Mesothelial cell of epicardium (in vitro differentiated cells): ENCODE data around the gene THUMPD2. TPM values are rescaled to one million over a fixed set of nuclear protein-coding genes. Genes with fewer than 3 reads are reported as not detected.

Experiments
- DNase-seq, 2 experiments: peaks; one replicate each; pipeline ENCODE4 v3.0.0; 2021; ENCODE audit warnings: low spot score in 2 of 2; ENCODE audit not compliant: unreplicated experiment in 2 of 2
- H3K27ac Mint-ChIP-seq: 2 replicates; pipeline ENCODE4 v1.8.0; 2021; ENCODE audit warnings: mixed read lengths
- H3K27me3 Mint-ChIP-seq: 2 replicates; pipeline ENCODE4 v1.8.0; 2021; ENCODE audit warnings: low read depth, mixed read lengths
- H3K36me3 Mint-ChIP-seq: 2 replicates; pipeline ENCODE4 v1.8.0; 2021; ENCODE audit warnings: mixed read lengths
- H3K4me1 Mint-ChIP-seq: 2 replicates; pipeline ENCODE4 v1.8.0; 2021; ENCODE audit warnings: mixed read lengths
- H3K4me3 Mint-ChIP-seq: 2 replicates; pipeline ENCODE4 v1.8.0; 2021; ENCODE audit warnings: mild to moderate bottlenecking, moderate library complexity, mixed read lengths
- H3K9me3 Mint-ChIP-seq: 2 replicates; pipeline ENCODE4 v1.8.0; 2021; ENCODE audit warnings: mixed read lengths
- CTCF ChIP-seq: fragments of 200-600 bp; sonication (generic); IDR thresholded peaks from one replicate; pipeline ENCODE4 v1.5.0; 2021; ENCODE audit warnings: antibody characterized with exemption; ENCODE audit not compliant: unreplicated experiment
- total RNA-seq: library from RNA; stranded (reverse); gene quantifications from 3 replicates; pipeline ENCODE4 v1.2.1, GENCODE V29; 2021

THUMPD2 gene
- total RNA-seq, 1 donor from 2014 or later = 17.3 TPM

- H3K9me3 Mint-ChIP-seq = peaks cover 31% of the 10 kb centered on the region
- H3K27me3 Mint-ChIP-seq = no peaks in the 10 kb centered on the region
- no peak overlapping the region for H3K4me3 Mint-ChIP-seq
- no peak overlapping the region for H3K27ac Mint-ChIP-seq
- TF ChIP-seq CTCF = no peak
- no peak for DNase-seq
- H3K4me1 Mint-ChIP-seq = peaks cover 12% of the 10 kb centered on the region
- H3K36me3 Mint-ChIP-seq = peaks cover 28% of the 10 kb centered on the region
Measured at GRCh38 chr2:39701137-39701536, 77.9 kb downstream of the THUMPD2 start.

- Mint-ChIP-seq H3K4me3 (no peak overlapping the region), H3K27me3 (no peaks in the 10 kb centered on the region), H3K9me3 (peaks cover 25% of the 10 kb centered on the region), H3K4me1 (peaks cover 21% of the 10 kb centered on the region), H3K27ac (no peak overlapping the region), H3K36me3 (peaks cover 26% of the 10 kb centered on the region)
- no peak for DNase-seq
- TF ChIP-seq CTCF = no peak
Measured at GRCh38 chr2:39697454-39697853, 81.6 kb downstream of the THUMPD2 start.

- Mint-ChIP-seq H3K36me3 (peaks cover 21% of the 10 kb centered on the region), H3K9me3 (peaks cover 24% of the 10 kb centered on the region), H3K4me1 (peaks cover 21% of the 10 kb centered on the region), H3K27ac (peak overlapping the region; percentile 52), H3K27me3 (no peaks in the 10 kb centered on the region), H3K4me3 (no peak overlapping the region)
- DNase-seq = no peak
- TF ChIP-seq CTCF = peak; percentile 19
Measured at GRCh38 chr2:39696838-39697237, 82.2 kb downstream of the THUMPD2 start.

GRCh38 chr2:39696101-39696553 is 82.9 kb downstream of the THUMPD2 start:
- TF ChIP-seq CTCF = no peak
- Mint-ChIP-seq H3K4me3 (no peak overlapping the region), H3K9me3 (peaks cover 22% of the 10 kb centered on the region), H3K27ac (peak overlapping the region; percentile 52), H3K36me3 (peaks cover 13% of the 10 kb centered on the region), H3K4me1 (peaks cover 21% of the 10 kb centered on the region), H3K27me3 (no peaks in the 10 kb centered on the region)
- DNase-seq = no peak

- Mint-ChIP-seq H3K9me3 (peaks cover 17% of the 10 kb centered on the region), H3K4me3 (no peak overlapping the region), H3K27me3 (no peaks in the 10 kb centered on the region), H3K4me1 (peaks cover 21% of the 10 kb centered on the region), H3K36me3 (peaks cover 4% of the 10 kb centered on the region), H3K27ac (no peak overlapping the region)
- no peak for DNase-seq
- no peak for TF ChIP-seq CTCF
Measured at GRCh38 chr2:39693245-39693644, 85.8 kb downstream of the THUMPD2 start.

GRCh38 chr2:39689876-39690275 is 89.2 kb downstream of the THUMPD2 start:
- Mint-ChIP-seq H3K4me1 (peaks cover 3% of the 10 kb centered on the region), H3K9me3 (peaks cover 17% of the 10 kb centered on the region), H3K4me3 (no peak overlapping the region), H3K27me3 (no peaks in the 10 kb centered on the region), H3K36me3 (peaks cover 4% of the 10 kb centered on the region), H3K27ac (no peak overlapping the region)
- DNase-seq = no peak
- no peak for TF ChIP-seq CTCF
